Neutrophil (primary cell): Measurements from ENCODE around the gene AKAP6.

Experiments
- H3K27ac ChIP-seq: fragments of 200-600 bp; sonication (generic); 2 replicates; pipeline ENCODE4 v1.5.1; 2016; ENCODE audit warnings: mild to moderate bottlenecking, moderate library complexity
- H3K27me3 ChIP-seq: fragments of 200-600 bp; sonication (generic); 2 replicates; pipeline ENCODE4 v1.6.0; 2016; ENCODE audit warnings: mild to moderate bottlenecking
- H3K36me3 ChIP-seq: fragments of 200-600 bp; sonication (generic); 2 replicates; pipeline ENCODE4 v1.5.1; 2017
- H3K4me1 ChIP-seq, 2 experiments: fragments of 200-600 bp in 1 of 2; sonication (generic) in 1 of 2; 1 replicate in 1 of 2; 2 replicates in 1 of 2; pipeline versions ENCODE4 v1.5.1 to v1.6.1; 2013 to 2016; ENCODE audit warnings: low read depth in 1 of 2, low read length in 1 of 2, mild to moderate bottlenecking in 1 of 2, moderate library complexity in 1 of 2; ENCODE audit not compliant: control insufficient read depth in 1 of 2, insufficient read depth in 1 of 2
- H3K4me3 ChIP-seq, 2 experiments: fragments of 200-600 bp in 1 of 2; sonication (generic) in 1 of 2; 1 replicate in 1 of 2; 2 replicates in 1 of 2; pipeline ENCODE4 v1.5.1; 2013 to 2016; ENCODE audit warnings: low read depth in 1 of 2, low read length in 1 of 2, mild to moderate bottlenecking in 1 of 2, moderate library complexity in 1 of 2
- H3K9me3 ChIP-seq: fragments of 200-600 bp; sonication (generic); 2 replicates; pipeline ENCODE4 v1.5.1; 2016
- CTCF ChIP-seq: fragments of 200-600 bp; sonication (generic); IDR thresholded peaks from 2 replicates; pipeline ENCODE4 v1.5.1; 2016; ENCODE audit warnings: antibody characterized with exemption

Gene AKAP6

GRCh38 chr14:32587461-32587860, 258.4 kb downstream of the AKAP6 start:
- no peaks in the 10 kb centered on the region for H3K36me3 ChIP-seq
- no peaks in the 10 kb centered on the region for H3K9me3 ChIP-seq
- no peaks in the 10 kb centered on the region for H3K4me1 ChIP-seq
- no peak overlapping the region for H3K27ac ChIP-seq
- no peak for TF ChIP-seq CTCF
- no peaks in the 10 kb centered on the region for H3K27me3 ChIP-seq
- no peak overlapping the region for H3K4me3 ChIP-seq

- no peak for TF ChIP-seq CTCF
- Histone ChIP-seq H3K4me3 (no peak overlapping the region), H3K36me3 (no peaks in the 10 kb centered on the region), H3K9me3 (no peaks in the 10 kb centered on the region), H3K27me3 (no peaks in the 10 kb centered on the region), H3K27ac (no peak overlapping the region), H3K4me1 (no peaks in the 10 kb centered on the region)
Observed at GRCh38 chr14:32588448-32589320, 259.6 kb downstream of the AKAP6 start.

GRCh38 chr14:32590157-32590556, 261.1 kb downstream of the AKAP6 start:
- H3K27ac ChIP-seq: no peak overlapping the region
- no peaks in the 10 kb centered on the region for H3K4me1 ChIP-seq
- H3K9me3 ChIP-seq: no peaks in the 10 kb centered on the region
- no peaks in the 10 kb centered on the region for H3K36me3 ChIP-seq
- H3K27me3 ChIP-seq: no peaks in the 10 kb centered on the region
- H3K4me3 ChIP-seq: no peak overlapping the region
- TF ChIP-seq CTCF: no peak

GRCh38 chr14:32593290-32593942, 264.3 kb downstream of the AKAP6 start:
- no peak for TF ChIP-seq CTCF
- Histone ChIP-seq H3K36me3 (no peaks in the 10 kb centered on the region), H3K4me3 (no peak overlapping the region), H3K9me3 (no peaks in the 10 kb centered on the region), H3K4me1 (no peaks in the 10 kb centered on the region), H3K27me3 (no peaks in the 10 kb centered on the region), H3K27ac (no peak overlapping the region)

GRCh38 chr14:32594766-32595165, 265.7 kb downstream of the AKAP6 start:
- no peak overlapping the region for H3K4me3 ChIP-seq
- no peaks in the 10 kb centered on the region for H3K36me3 ChIP-seq
- H3K4me1 ChIP-seq: no peaks in the 10 kb centered on the region
- no peak overlapping the region for H3K27ac ChIP-seq
- TF ChIP-seq CTCF: no peak
- H3K27me3 ChIP-seq: no peaks in the 10 kb centered on the region
- no peaks in the 10 kb centered on the region for H3K9me3 ChIP-seq
